HepG2 (cell line): ENCODE measurements around the gene CHMP1A. TPM values are rescaled to one million over a fixed set of nuclear protein-coding genes. Genes with fewer than 3 reads are reported as not detected.

Experiments
- ATAD3A ChIP-seq: sonication (generic); formaldehyde crosslinking; IDR thresholded peaks from 2 replicates; pipeline ENCODE4 v1.4.0; 2020; ENCODE audit warnings: missing genetic modification reagents
- ESRRA ChIP-seq: sonication (generic); formaldehyde crosslinking; IDR thresholded peaks from 2 replicates; pipeline ENCODE4 v1.5.1; 2020; ENCODE audit warnings: mild to moderate bottlenecking, low read depth, missing genetic modification reagents
- HMG20B ChIP-seq: conservative IDR thresholded peaks from 2 replicates; pipeline ENCODE4 v1.6.1; 2016; ENCODE audit warnings: missing genetic modification reagents, missing compliant biosample characterization
- JDP2 ChIP-seq: sonication (generic); formaldehyde crosslinking; IDR thresholded peaks from 2 replicates; pipeline ENCODE4 v1.8.1; 2022; ENCODE audit warnings: missing genetic modification reagents, borderline replicate concordance
- KAT7 ChIP-seq: IDR thresholded peaks from 2 replicates; pipeline ENCODE4 v1.6.1; 2018; ENCODE audit warnings: borderline replicate concordance, missing compliant biosample characterization
- KDM2A ChIP-seq: sonication (generic); formaldehyde crosslinking; IDR thresholded peaks from 2 replicates; pipeline ENCODE4 v1.4.0; 2020; ENCODE audit warnings: low read depth, missing genetic modification reagents, borderline replicate concordance
- MAZ ChIP-seq, 2 experiments: sonication (generic) in 1 of 2; formaldehyde crosslinking in 1 of 2; IDR thresholded peaks; 2 replicates each; pipeline versions ENCODE4 v1.5.0 to v1.6.1; 2012 to 2020; ENCODE audit warnings: low read depth in 2 of 2, mild to moderate bottlenecking in 2 of 2, borderline replicate concordance in 1 of 2, improper control_type of control experiment in 1 of 2, low read length in 1 of 2, missing genetic modification reagents in 1 of 2, moderate library complexity in 1 of 2
- RBM39 ChIP-seq: fragments of 200-400 bp; formaldehyde crosslinking; IDR thresholded peaks from one replicate; pipeline ENCODE4 v1.6.1; 2018; ENCODE audit warnings: antibody characterized with exemption, mild to moderate bottlenecking, low read depth, low read length; ENCODE audit not compliant: poor library complexity, severe bottlenecking
- REPIN1 ChIP-seq: sonication (generic); formaldehyde crosslinking; IDR thresholded peaks from 2 replicates; pipeline ENCODE4 v1.8.0; 2022; ENCODE audit warnings: missing genetic modification reagents, low read depth, mild to moderate bottlenecking, borderline replicate concordance
- RNF2 ChIP-seq: fragments of 450-650 bp; conservative IDR thresholded peaks from 2 replicates; pipeline ENCODE4 v1.6.1; 2016; ENCODE audit warnings: low read depth
- RXRA ChIP-seq: sonication (generic); formaldehyde crosslinking; IDR thresholded peaks from 2 replicates; pipeline ENCODE4 v1.5.1; 2020; ENCODE audit warnings: missing genetic modification reagents
- SKIL ChIP-seq: sonication (generic); formaldehyde crosslinking; IDR thresholded peaks from 2 replicates; pipeline ENCODE4 v1.8.0; 2022; ENCODE audit warnings: missing genetic modification reagents, mild to moderate bottlenecking, moderate library complexity, borderline replicate concordance
- SRF ChIP-seq: IDR thresholded peaks from 2 replicates; pipeline ENCODE4 v1.6.1; 2011; ENCODE audit warnings: mild to moderate bottlenecking, low read depth, low read length, moderate library complexity
- TEAD2 ChIP-seq: sonication (generic); formaldehyde crosslinking; IDR thresholded peaks from 2 replicates; pipeline ENCODE4 v1.9.0; 2021; ENCODE audit warnings: missing genetic modification reagents
- THAP9 ChIP-seq: sonication (generic); formaldehyde crosslinking; IDR thresholded peaks from 2 replicates; pipeline ENCODE4; 2020; ENCODE audit warnings: missing genetic modification reagents, mild to moderate bottlenecking, borderline replicate concordance
- U2AF1 ChIP-seq: fragments of 200-400 bp; formaldehyde crosslinking; optimal IDR thresholded peaks from 2 replicates; pipeline ENCODE3; 2017; ENCODE audit warnings: mild to moderate bottlenecking, low read depth, low read length
- ZNF337 ChIP-seq: sonication (generic); formaldehyde crosslinking; IDR thresholded peaks from 2 replicates; pipeline ENCODE4 v1.5.1; 2020; ENCODE audit warnings: missing genetic modification reagents, low read depth, mild to moderate bottlenecking, borderline replicate concordance
- ZNF75D ChIP-seq: sonication (generic); formaldehyde crosslinking; IDR thresholded peaks from 2 replicates; pipeline ENCODE4 v1.8.1; 2023; ENCODE audit warnings: missing genetic modification reagents, mild to moderate bottlenecking, borderline replicate concordance
- ZNF83 ChIP-seq: sonication (generic); formaldehyde crosslinking; IDR thresholded peaks from 2 replicates; pipeline ENCODE4 v1.4.0; 2020; ENCODE audit warnings: missing genetic modification reagents, mild to moderate bottlenecking, borderline replicate concordance
- polyA plus RNA-seq, 8 experiments: library from polyadenylated mRNA; depleted of rRNA in 3 of 8; stranded (reverse) in 7 of 8; unstranded in 1 of 8; fragments of >200 nt; fragmentation: Illumina TruSeq in 4 of 8; extraction: Trizol in 4 of 8; gene quantifications; 2 replicates each; pipeline versions ENCODE4 v1.2.1 to v1.2.3, GENCODE V29; 2011 to 2016; ENCODE audit warnings: low read depth in 4 of 8, missing spikeins in 1 of 8, mixed read lengths in 1 of 8; ENCODE audit not compliant: insufficient read depth in 1 of 8
- total RNA-seq, 5 experiments: library from RNA; depleted of rRNA; stranded (reverse); fragments of >200 nt; fragmentation: Illumina TruSeq; extraction: Trizol; gene quantifications; 2 replicates each; pipeline ENCODE4 v1.2.3, GENCODE V29; 2016; ENCODE audit warnings: low read depth in 1 of 5
- TF ChIP-seq, protein P1 (sequence below): sonication (generic); formaldehyde crosslinking; IDR thresholded peaks from 2 replicates; pipeline ENCODE4 v1.8.1; 2023; ENCODE audit warnings: mild to moderate bottlenecking, moderate library complexity, missing genetic modification reagents
- TF ChIP-seq, protein P2 (sequence below): IDR thresholded peaks from 2 replicates; pipeline ENCODE4 v1.6.1; 2016; ENCODE audit warnings: missing biosample characterization, missing genetic modification reagents, low read depth

Gene CHMP1A
- total and polyA plus RNA-seq, 2 of the 13 experiments (the other 11 are each of a cell fraction or from before 2014, with no cell fraction given), result 69.4 to 73.3 TPM

DNA sequence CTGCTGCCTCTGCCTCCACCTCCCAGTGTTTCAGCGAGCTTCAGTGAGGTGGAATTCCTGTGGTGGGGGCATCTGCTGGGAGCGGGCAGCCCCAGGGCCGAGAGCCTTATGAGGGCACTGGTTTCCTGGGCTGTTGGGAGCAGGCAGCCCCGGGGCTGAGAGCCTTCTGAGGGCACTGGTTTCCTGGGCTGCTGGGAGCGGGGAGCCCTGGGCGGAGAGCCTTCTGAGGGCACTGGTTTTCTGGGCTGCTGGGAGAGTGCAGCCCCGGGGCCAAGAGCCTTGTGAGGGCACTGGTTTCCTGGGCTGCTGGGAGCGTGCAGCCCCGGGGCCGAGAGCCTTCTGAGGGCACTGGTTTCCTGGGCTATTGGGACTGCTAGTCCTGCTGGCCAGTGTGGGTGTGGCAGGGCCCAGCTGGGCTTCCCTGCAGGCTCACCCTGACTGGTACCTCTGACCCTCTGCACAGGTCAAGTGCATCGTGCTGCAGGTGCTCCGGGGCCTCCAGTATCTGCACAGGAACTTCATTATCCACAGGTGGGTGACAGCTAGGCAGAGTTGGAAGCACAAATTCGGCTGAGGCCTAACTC, 34.6 kb upstream of the CHMP1A start (continued):
- TF ChIP-seq ATAD3A (CRISPR knock-in tag) (no peak), ESRRA (CRISPR knock-in tag) (no peak), KAT7 (CRISPR knock-in tag) (no peak; the same call in 1 of the 2 replicates), RBM39 (no peak), KDM2A (CRISPR knock-in tag) (peak; percentile 8; the same call in 1 of the 2 replicates), SRF (no peak), SKIL (CRISPR knock-in tag) (no peak), MAZ (IDR thresholded peaks at IDR 0.05; ENCODE audit: borderline replicate concordance, low read depth, low read length) (peak; percentile 99), MAZ (CRISPR knock-in tag; IDR thresholded peaks at IDR 0.05; ENCODE audit: low read depth) (no peak), JDP2 (CRISPR knock-in tag) (no peak), U2AF1 (no peak), RNF2 (no peak), REPIN1 (CRISPR knock-in tag) (no peak), THAP9 (CRISPR knock-in tag) (no peak), TEAD2 (CRISPR knock-in tag) (no peak), RXRA (CRISPR knock-in tag) (peak; percentile 94), ZNF337 (no peak), ZNF83 (CRISPR knock-in tag) (no peak), ZNF75D (CRISPR knock-in tag) (no peak), HMG20B (CRISPR knock-in tag) (no peak)
- TF ChIP-seq, protein P1, sequence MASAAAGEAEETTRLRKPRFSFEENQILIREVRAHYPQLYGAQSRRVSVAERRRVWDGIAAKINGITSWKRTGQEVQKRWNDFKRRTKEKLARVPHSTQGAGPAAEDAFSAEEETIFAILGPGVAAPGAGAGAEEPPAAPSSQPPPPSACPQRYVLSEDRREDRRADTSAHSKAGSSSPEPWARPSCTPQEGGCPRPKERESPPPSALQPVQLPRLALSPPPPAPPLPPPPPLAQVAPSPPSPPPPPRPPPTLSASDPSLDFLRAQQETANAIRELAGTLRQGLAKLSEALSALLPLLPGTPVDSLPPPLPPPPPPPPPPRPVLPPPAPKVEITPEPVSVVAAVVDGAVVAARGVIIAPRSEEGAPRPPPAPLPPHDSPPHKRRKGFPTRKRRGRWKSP, result no peak
- TF ChIP-seq, protein P2, sequence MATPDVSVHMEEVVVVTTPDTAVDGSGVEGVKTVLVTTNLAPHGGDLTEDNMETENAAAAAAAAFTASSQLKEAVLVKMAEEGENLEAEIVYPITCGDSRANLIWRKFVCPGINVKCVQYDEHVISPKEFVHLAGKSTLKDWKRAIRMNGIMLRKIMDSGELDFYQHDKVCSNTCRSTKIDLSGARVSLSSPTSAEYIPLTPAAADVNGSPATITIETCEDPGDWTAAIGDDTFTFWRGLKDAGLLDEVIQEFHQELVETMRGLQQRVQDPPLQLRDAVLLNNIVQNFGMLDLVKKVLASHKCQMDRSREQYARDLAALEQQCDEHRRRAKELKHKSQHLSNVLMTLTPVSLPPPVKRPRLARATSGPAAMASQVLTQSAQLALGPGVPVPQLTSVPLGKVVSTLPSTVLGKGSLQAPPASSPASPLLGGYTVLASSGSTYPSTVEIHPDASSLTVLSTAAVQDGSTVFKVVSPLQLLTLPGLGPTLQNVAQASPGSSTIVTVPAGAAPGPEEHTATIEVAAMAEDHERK, result no peak
